H1 (cell line): ENCODE measurements around the gene CCDC86. TPM values are rescaled to one million over a fixed set of nuclear protein-coding genes. Genes with fewer than 3 reads are reported as not detected.

Source experiments
- CTCF ChIA-PET: fragments of 300-600 bp; sonication (Branson Sonifier 250); formaldehyde crosslinking; loops from one replicate; lab custom pipeline; 2021; ENCODE audit not compliant: partially characterized antibody; lab: Charles Lee
- POLR2A ChIA-PET: fragments of 300-600 bp; sonication (Branson Sonifier 250); formaldehyde crosslinking; loops from one replicate; lab custom pipeline; 2021; ENCODE audit warnings: inconsistent platforms; ENCODE audit not compliant: partially characterized antibody; lab: Charles Lee
- DNase-seq, 2 experiments: peaks; one replicate each; pipeline versions ENCODE4 v3.0.0 to v3.0.0-alpha.2; 2010 to 2022; ENCODE audit warnings: low spot score in 2 of 2, low read depth in 1 of 2, mixed read lengths in 1 of 2
- FAIRE-seq: peaks from 2 replicates; lab custom pipeline; 2011; peaks lifted over from hg19 to GRCh38; lab: Jason Lieb, UNC
- H2AFZ ChIP-seq: 2 replicates; pipeline ENCODE4 v1.8.1; 2012; ENCODE audit warnings: low read length, inconsistent platforms
- H2AK5ac ChIP-seq: 2 replicates; pipeline ENCODE4 v1.6.1; 2013; ENCODE audit warnings: low read depth, low read length
- H2BK120ac ChIP-seq: replicated peaks from 2 replicates; pipeline ENCODE3; 2013; ENCODE audit warnings: low read depth, low read length, inconsistent platforms
- H2BK12ac ChIP-seq: 2 replicates; pipeline ENCODE4 v1.6.1; 2013; ENCODE audit warnings: low read depth, low read length
- H2BK15ac ChIP-seq: 2 replicates; pipeline ENCODE4 v1.6.1; 2013; ENCODE audit warnings: low read length
- H2BK20ac ChIP-seq: 2 replicates; pipeline ENCODE4 v1.6.1; 2013; ENCODE audit warnings: low read length
- H2BK5ac ChIP-seq: 2 replicates; pipeline ENCODE4 v1.6.1; 2013; ENCODE audit warnings: low read depth, low read length
- H3K14ac ChIP-seq: 2 replicates; pipeline ENCODE4 v1.6.1; 2013; ENCODE audit warnings: inconsistent platforms; ENCODE audit not compliant: insufficient read length
- H3K18ac ChIP-seq: 2 replicates; pipeline ENCODE4 v1.6.1; 2013; ENCODE audit warnings: low read length; ENCODE audit errors: extremely low read depth
- H3K23ac ChIP-seq: 2 replicates; pipeline ENCODE4 v1.6.1; 2013; ENCODE audit warnings: inconsistent platforms; ENCODE audit not compliant: insufficient read length
- H3K23me2 ChIP-seq: 2 replicates; pipeline ENCODE4 v1.6.1; 2013; ENCODE audit warnings: low read depth, low read length
- H3K27ac ChIP-seq: 2 replicates; pipeline ENCODE4 v1.6.1; 2011; ENCODE audit warnings: low read depth, low read length, inconsistent platforms
- H3K27me3 ChIP-seq, 4 experiments: replicated peaks in 1 of 4; 1 replicate in 1 of 4; 2 replicates in 3 of 4; pipeline versions ENCODE4 v1.6.1 to v1.8.1; 2011 to 2013; ENCODE audit warnings: low read length in 3 of 4, mild to moderate bottlenecking in 3 of 4, inconsistent platforms in 2 of 4, mixed read lengths in 2 of 4, moderate library complexity in 1 of 4; ENCODE audit not compliant: control insufficient read depth in 3 of 4, insufficient read depth in 3 of 4; ENCODE audit errors: extremely low read depth in 1 of 4
- H3K36me3 ChIP-seq, 4 experiments: 2 replicates each; pipeline versions ENCODE4 v1.6.1 to v1.8.1; 2011 to 2013; ENCODE audit warnings: mild to moderate bottlenecking in 4 of 4, low read length in 3 of 4, moderate library complexity in 2 of 4, control low read depth in 1 of 4, inconsistent platforms in 1 of 4; ENCODE audit not compliant: insufficient read depth in 4 of 4, control insufficient read depth in 2 of 4
- H3K4ac ChIP-seq: replicated peaks from 2 replicates; pipeline ENCODE3; 2013; ENCODE audit warnings: low read length, low read depth, mixed read lengths, inconsistent platforms; ENCODE audit not compliant: insufficient read length
- H3K4me1 ChIP-seq, 4 experiments: replicated peaks in 1 of 4; 1 replicate in 1 of 4; 2 replicates in 3 of 4; pipeline versions ENCODE4 v1.6.1 to v1.8.1; 2011 to 2013; ENCODE audit warnings: low read length in 3 of 4, inconsistent platforms in 2 of 4, mixed read lengths in 1 of 4; ENCODE audit not compliant: insufficient read depth in 4 of 4, control insufficient read depth in 3 of 4
- H3K4me2 ChIP-seq, 2 experiments: 2 replicates each; pipeline versions ENCODE4 v1.6.1 to v1.8.1; 2011 to 2013; ENCODE audit warnings: low read depth in 2 of 2, low read length in 2 of 2, control low read depth in 1 of 2, inconsistent platforms in 1 of 2, mild to moderate bottlenecking in 1 of 2; ENCODE audit not compliant: insufficient read depth in 1 of 2
- H3K4me3 ChIP-seq, 4 experiments: fragments of 200-600, 300-600 bp in 1 of 4; sonication (generic), shearing (Covaris generic), sonication (Bioruptor Twin) in 1 of 4; 2 replicates each; pipeline versions ENCODE4 v1.5.1 to v1.8.1; 2011 to 2016; ENCODE audit warnings: low read length in 4 of 4, low read depth in 3 of 4, control low read depth in 2 of 4, inconsistent platforms in 2 of 4, mild to moderate bottlenecking in 2 of 4, mixed read lengths in 1 of 4, moderate library complexity in 1 of 4; ENCODE audit not compliant: insufficient read depth in 2 of 4; ENCODE audit errors: extremely low read depth in 1 of 4
- H3K56ac ChIP-seq: replicated peaks from 2 replicates; pipeline ENCODE3; 2013; ENCODE audit warnings: low read depth, mild to moderate bottlenecking, mixed read lengths, low read length, inconsistent platforms; ENCODE audit not compliant: insufficient read length
- H3K79me1 ChIP-seq: 2 replicates; pipeline ENCODE4 v1.6.1; 2013; ENCODE audit warnings: low read depth, low read length, control low read depth
- H3K79me2 ChIP-seq, 2 experiments: 2 replicates each; pipeline versions ENCODE4 v1.6.1 to v1.8.1; 2012 to 2013; ENCODE audit warnings: low read length in 2 of 2, mild to moderate bottlenecking in 2 of 2, inconsistent platforms in 1 of 2; ENCODE audit not compliant: insufficient read depth in 2 of 2, control insufficient read depth in 1 of 2
- H3K9ac ChIP-seq, 4 experiments: replicated peaks in 1 of 4; 1 replicate in 1 of 4; 2 replicates in 3 of 4; pipeline versions ENCODE4 v1.6.1 to v1.8.1; 2011 to 2013; ENCODE audit warnings: low read depth in 3 of 4, low read length in 3 of 4, control low read depth in 2 of 4, mild to moderate bottlenecking in 2 of 4, moderate library complexity in 2 of 4, inconsistent platforms in 1 of 4; ENCODE audit errors: extremely low read depth in 1 of 4
- H3K9me3 ChIP-seq, 2 experiments: 2 replicates each; pipeline versions ENCODE4 v1.6.1 to v1.8.1; 2012 to 2013; ENCODE audit warnings: mild to moderate bottlenecking in 2 of 2, moderate library complexity in 2 of 2, control low read depth in 1 of 2, inconsistent platforms in 1 of 2, low read depth in 1 of 2, low read length in 1 of 2, mixed read lengths in 1 of 2; ENCODE audit not compliant: insufficient read depth in 2 of 2
- H4K20me1 ChIP-seq, 2 experiments: replicated peaks in 1 of 2; 2 replicates each; pipeline versions ENCODE3 to v1.8.1; 2011 to 2013; ENCODE audit warnings: inconsistent platforms in 2 of 2, low read length in 2 of 2, mild to moderate bottlenecking in 1 of 2; ENCODE audit not compliant: insufficient read depth in 2 of 2, control insufficient read depth in 1 of 2
- H4K5ac ChIP-seq: 2 replicates; pipeline ENCODE4 v1.6.1; 2013; ENCODE audit warnings: low read length, low read depth, mixed read lengths, inconsistent platforms; ENCODE audit not compliant: insufficient read length
- H4K8ac ChIP-seq: 2 replicates; pipeline ENCODE4 v1.8.0; 2013; ENCODE audit warnings: mild to moderate bottlenecking, moderate library complexity, low read length, inconsistent platforms; ENCODE audit not compliant: insufficient read depth; ENCODE audit errors: extremely low read depth
- H4K91ac ChIP-seq: replicated peaks from 2 replicates; pipeline ENCODE3; 2013; ENCODE audit warnings: low read length, mixed read lengths, inconsistent platforms; ENCODE audit not compliant: insufficient read length
- KDM5A ChIP-seq: fragments of 200-600 bp; IDR thresholded peaks from 2 replicates; pipeline ENCODE4 v1.7.1; 2012; ENCODE audit warnings: mild to moderate bottlenecking, low read length, inconsistent platforms, mixed read lengths
- PHF8 ChIP-seq: fragments of 200-600 bp; sonication (generic); conservative IDR thresholded peaks from 2 replicates; pipeline ENCODE4 v1.7.1; 2012; ENCODE audit warnings: low read depth, mild to moderate bottlenecking, inconsistent platforms, low read length, moderate library complexity
- WGBS, 2 experiments: shearing (Covaris generic) in 1 of 2; methylation state at CpG; one replicate each; pipeline versions ENCODE4 v1.1.6 to v1.1.7; 2013 to 2015; ENCODE audit warnings: low lambda C conversion rate in 2 of 2, mixed read lengths in 2 of 2, inconsistent platforms in 1 of 2, low coverage in 1 of 2, missing lambda C conversion rate in 1 of 2; ENCODE audit not compliant: insufficient replicate concordance in 2 of 2, insufficient coverage in 1 of 2, insufficient read length in 1 of 2; ENCODE audit errors: extremely low coverage in 1 of 2, missing lambda C conversion rate in 1 of 2; 5-methylcytosine and 5-hydroxymethylcytosine counted together
- polyA plus RNA-seq, 7 experiments: library from polyadenylated mRNA; depleted of rRNA in 3 of 7; stranded (reverse) in 5 of 7; unstranded in 2 of 7; fragments of >200 nt in 5 of 7; fragments of 200-250 nt in 2 of 7; gene quantifications; 1 replicate in 5 of 7; 2 replicates in 1 of 7; 4 replicates in 1 of 7; pipeline versions ENCODE4 v1.2.1 to v1.2.3, GENCODE V29; 2011 to 2013; ENCODE audit warnings: missing spikeins in 2 of 7, mixed read lengths in 2 of 7
- total RNA-seq: library from RNA; stranded (reverse); fragmentation: NEBNext Ultra II Directional; extraction: Animal tissue kit (Norgen Biotek cat#: 25700); gene quantifications from 2 replicates; pipeline ENCODE4 v1.2.1, GENCODE V29; 2021

Gene CCDC86
- total and polyA plus RNA-seq, 2 of the 8 experiments (the other 6 are each of a cell fraction or from before 2014, with no cell fraction given), result 37.7 to 76.4 TPM

DNA sequence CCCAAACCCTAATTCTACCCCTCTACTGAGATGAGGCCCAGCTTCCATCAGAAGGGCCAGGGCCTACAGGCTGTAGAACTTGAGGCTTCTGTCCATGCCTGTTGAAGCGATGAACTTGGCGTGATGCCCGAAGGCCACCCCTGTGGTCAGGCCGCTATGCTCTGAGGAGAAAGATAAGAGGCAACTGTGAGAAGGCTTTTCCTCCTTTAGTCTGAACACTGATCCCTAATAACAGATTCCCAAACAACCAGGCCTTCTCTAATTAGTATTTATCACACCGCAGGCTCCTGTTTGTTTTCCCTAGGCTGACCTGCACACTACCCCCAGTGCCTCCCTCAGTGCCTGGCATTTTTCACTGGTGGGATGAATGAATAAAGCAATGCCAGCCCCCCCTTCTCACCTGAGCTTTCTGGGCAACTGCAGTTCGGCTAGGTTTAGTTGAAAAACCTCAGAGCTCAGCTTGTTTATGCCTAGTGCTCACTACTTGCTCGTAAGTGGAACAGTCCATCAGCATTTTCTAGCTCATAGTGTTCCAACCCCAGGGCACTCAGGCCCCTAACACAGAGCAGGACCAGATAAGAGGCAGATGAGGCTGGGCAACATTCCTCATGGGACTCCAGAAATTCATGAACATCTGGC is 49.3 kb downstream of the CCDC86 start:
- Histone ChIP-seq H2BK20ac (no peak overlapping the region), H2AK5ac (no peak overlapping the region), H2AFZ (no peak overlapping the region), H4K5ac (no peak overlapping the region), H2BK12ac (no peak overlapping the region), H4K91ac (no peak overlapping the region), H3K4me1 (no peaks in the 10 kb centered on the region), H2BK120ac (no peak overlapping the region), H3K14ac (no peak overlapping the region), H4K20me1 (peaks cover 0 to 7% of the 10 kb centered on the region in 2 experiments), H3K9ac (no peak overlapping the region), H3K36me3 (peaks cover 5 to 44% (median 28%) of the 10 kb centered on the region in 4 experiments), H3K4me3 (no peak overlapping the region), H3K27ac (no peak overlapping the region), H3K79me1 (no peaks in the 10 kb centered on the region; the same call in 1 of the 2 replicates), H3K18ac (no peak overlapping the region), H3K9me3 (no peaks in the 10 kb centered on the region), H2BK5ac (no peak overlapping the region), H3K4me2 (no peak overlapping the region), H3K56ac (no peak overlapping the region), H3K23ac (no peak overlapping the region), H3K23me2 (no peaks in the 10 kb centered on the region), H4K8ac (no peak overlapping the region), H3K79me2 (no peaks in the 10 kb centered on the region), H3K27me3 (no peaks in the 10 kb centered on the region), H2BK15ac (no peak overlapping the region), H3K4ac (no peak overlapping the region)
- 94% methylated on average over 7 of the region's 7 CpGs; no CpG with 5 or more reads in 1 of the 2 experiments for WGBS, 2 experiments
- DNase-seq (no peak), FAIRE-seq (no peak)
- ChIA-PET CTCF (interaction anchor here (0.7 to 23.0 kb wide), 5 partner anchors 7 to 91 kb away, joined by 3 to 522 read pairs (median 9); no protein-coding TSS in a partner anchor), POLR2A (interaction anchor here (0.7 to 3.9 kb wide), 8 partner anchors 11 to 114 kb away, joined by 3 to 17 read pairs (median 4); partner anchors contain the start of gene TMEM132A)
- TF ChIP-seq KDM5A (no peak), PHF8 (no peak)
